Suprapubic skin (tissue), 4 donors: ENCODE measurements around the gene SLC36A2.

ENCODE experiments used
- EP300 ChIP-seq: sonication (generic); formaldehyde crosslinking; IDR thresholded peaks from one replicate; pipeline ENCODE4 v1.6.1; 2017; ENCODE audit warnings: antibody characterized with exemption
- POLR2A ChIP-seq, 2 donors: fragments of 450-650 bp; IDR thresholded peaks; one replicate each; pipeline ENCODE4 v1.6.1; 2017; ENCODE audit warnings: antibody characterized with exemption in 2 of 2, mild to moderate bottlenecking in 2 of 2, moderate library complexity in 2 of 2
- POLR2AphosphoS5 ChIP-seq, 3 donors: sonication (generic); formaldehyde crosslinking; IDR thresholded peaks; one replicate each; pipeline ENCODE4 v1.6.1; 2017; ENCODE audit warnings: antibody characterized with exemption in 3 of 3
- TF ChIP-seq, protein P1 (sequence below), 2 donors: fragments of 200-600 bp in 1 of 2; fragments of 450-650 bp in 1 of 2; sonication (generic) in 1 of 2; IDR thresholded peaks; one replicate each; pipeline ENCODE4 v1.5.1; 2016 to 2019; ENCODE audit warnings: antibody characterized with exemption in 2 of 2, mild to moderate bottlenecking in 1 of 2, moderate library complexity in 1 of 2

GRCh38 chr5:151295791-151296477 lies 51.4 kb downstream of the SLC36A2 start:
- TF ChIP-seq, protein P1, sequence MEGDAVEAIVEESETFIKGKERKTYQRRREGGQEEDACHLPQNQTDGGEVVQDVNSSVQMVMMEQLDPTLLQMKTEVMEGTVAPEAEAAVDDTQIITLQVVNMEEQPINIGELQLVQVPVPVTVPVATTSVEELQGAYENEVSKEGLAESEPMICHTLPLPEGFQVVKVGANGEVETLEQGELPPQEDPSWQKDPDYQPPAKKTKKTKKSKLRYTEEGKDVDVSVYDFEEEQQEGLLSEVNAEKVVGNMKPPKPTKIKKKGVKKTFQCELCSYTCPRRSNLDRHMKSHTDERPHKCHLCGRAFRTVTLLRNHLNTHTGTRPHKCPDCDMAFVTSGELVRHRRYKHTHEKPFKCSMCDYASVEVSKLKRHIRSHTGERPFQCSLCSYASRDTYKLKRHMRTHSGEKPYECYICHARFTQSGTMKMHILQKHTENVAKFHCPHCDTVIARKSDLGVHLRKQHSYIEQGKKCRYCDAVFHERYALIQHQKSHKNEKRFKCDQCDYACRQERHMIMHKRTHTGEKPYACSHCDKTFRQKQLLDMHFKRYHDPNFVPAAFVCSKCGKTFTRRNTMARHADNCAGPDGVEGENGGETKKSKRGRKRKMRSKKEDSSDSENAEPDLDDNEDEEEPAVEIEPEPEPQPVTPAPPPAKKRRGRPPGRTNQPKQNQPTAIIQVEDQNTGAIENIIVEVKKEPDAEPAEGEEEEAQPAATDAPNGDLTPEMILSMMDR (IDR thresholded peaks at IDR 0.05): no peak
- TF ChIP-seq POLR2AphosphoS5 (IDR thresholded peaks at IDR 0.05) (no peak), EP300 (no peak), POLR2A (IDR thresholded peaks at IDR 0.05) (no peak)
